IgD-negative memory B cell (primary cell): ENCODE measurements around the gene KLHL29. TPM values are rescaled to one million over a fixed set of nuclear protein-coding genes. Genes with fewer than 3 reads are reported as not detected.
A peak's percentile ranks its signal among the peaks of the same experiment; 100 is the strongest.

Experiments
- H3K27ac Mint-ChIP-seq, 3 donors: one replicate each; pipeline ENCODE4 v1.8.0; 2020 to 2022; ENCODE audit warnings: mild to moderate bottlenecking in 3 of 3, mixed read lengths in 3 of 3, moderate library complexity in 1 of 3
- H3K27me3 Mint-ChIP-seq: one replicate; pipeline ENCODE4 v1.8.0; 2021; ENCODE audit warnings: mixed read lengths
- H3K36me3 Mint-ChIP-seq: one replicate; pipeline ENCODE4 v1.8.0; 2020; ENCODE audit warnings: mild to moderate bottlenecking, mixed read lengths
- H3K4me1 Mint-ChIP-seq, 3 donors: one replicate each; pipeline ENCODE4 v1.8.0; 2020 to 2022; ENCODE audit warnings: mixed read lengths in 3 of 3, mild to moderate bottlenecking in 1 of 3
- H3K4me3 Mint-ChIP-seq, 4 donors: one replicate each; pipeline ENCODE4 v1.8.0; 2020 to 2022; ENCODE audit warnings: mild to moderate bottlenecking in 4 of 4, mixed read lengths in 4 of 4, moderate library complexity in 3 of 4
- H3K9me3 Mint-ChIP-seq, 3 donors: one replicate each; pipeline ENCODE4 v1.8.0; 2020 to 2021; ENCODE audit warnings: mixed read lengths in 3 of 3, mild to moderate bottlenecking in 1 of 3
- polyA plus RNA-seq: library from polyadenylated mRNA; unstranded; fragments of 300-500 nt; fragmentation: Illumina TruSeq; gene quantifications from one replicate; pipeline ENCODE4 v1.2.3, GENCODE V29; 2021

The KLHL29 gene
- polyA plus RNA-seq, 1 donor from 2014 or later = 0.11 TPM

GRCh38 chr2:23359631-23360567 lies 25.1 kb upstream of the KLHL29 start:
- Mint-ChIP-seq H3K36me3 (no peaks in the 10 kb centered on the region), H3K27me3 (peaks cover 12% of the 10 kb centered on the region), H3K4me1 (peaks cover 0 to 2% (median 1%) of the 10 kb centered on the region in 3 donors), H3K27ac (no peak overlapping the region), H3K4me3 (no peak overlapping the region), H3K9me3 (peaks cover 0 to 1% (median 0%) of the 10 kb centered on the region in 3 donors)

GRCh38 chr2:23360571-23361125 lies 24.3 kb upstream of the KLHL29 start:
- H3K4me1 Mint-ChIP-seq = peaks cover 0 to 1% (median 0%) of the 10 kb centered on the region in 3 donors
- peaks cover 0 to 5% (median 1%) of the 10 kb centered on the region in 3 donors for H3K9me3 Mint-ChIP-seq
- no peak overlapping the region for H3K27ac Mint-ChIP-seq
- no peaks in the 10 kb centered on the region for H3K36me3 Mint-ChIP-seq
- peaks cover 12% of the 10 kb centered on the region for H3K27me3 Mint-ChIP-seq
- H3K4me3 Mint-ChIP-seq = no peak overlapping the region

- Mint-ChIP-seq H3K27me3 (peaks cover 12% of the 10 kb centered on the region), H3K27ac (no peak overlapping the region), H3K4me1 (peaks cover 0 to under 1% (median 0%) of the 10 kb centered on the region in 3 donors), H3K9me3 (peaks cover 0 to 5% (median 1%) of the 10 kb centered on the region in 3 donors), H3K4me3 (no peak overlapping the region), H3K36me3 (no peaks in the 10 kb centered on the region)
Observed at GRCh38 chr2:23361152-23361551, 23.8 kb upstream of the KLHL29 start.

GRCh38 chr2:23363268-23363667 lies 21.7 kb upstream of the KLHL29 start:
- no peak overlapping the region for H3K27ac Mint-ChIP-seq
- no peaks in the 10 kb centered on the region for H3K36me3 Mint-ChIP-seq
- H3K4me1 Mint-ChIP-seq = peaks cover 0 to 2% (median 0%) of the 10 kb centered on the region in 3 donors
- peaks cover 14% of the 10 kb centered on the region for H3K27me3 Mint-ChIP-seq
- H3K9me3 Mint-ChIP-seq = peaks cover 0 to 5% (median 1%) of the 10 kb centered on the region in 3 donors
- no peak overlapping the region for H3K4me3 Mint-ChIP-seq

- peaks cover 0 to 5% (median 0%) of the 10 kb centered on the region in 3 donors for H3K9me3 Mint-ChIP-seq
- no peak overlapping the region for H3K4me3 Mint-ChIP-seq
- H3K27ac Mint-ChIP-seq = no peak overlapping the region
- peaks cover 0 to 2% (median 0%) of the 10 kb centered on the region in 3 donors for H3K4me1 Mint-ChIP-seq
- peaks cover 14% of the 10 kb centered on the region for H3K27me3 Mint-ChIP-seq
- H3K36me3 Mint-ChIP-seq = no peaks in the 10 kb centered on the region
Observed at GRCh38 chr2:23363831-23364230, 21.1 kb upstream of the KLHL29 start.

GRCh38 chr2:23366720-23367119 lies 18.3 kb upstream of the KLHL29 start:
- H3K36me3 Mint-ChIP-seq = peaks cover 4% of the 10 kb centered on the region
- no peak overlapping the region for H3K27ac Mint-ChIP-seq
- no peak overlapping the region for H3K4me3 Mint-ChIP-seq
- H3K27me3 Mint-ChIP-seq = peaks cover 16% of the 10 kb centered on the region
- H3K9me3 Mint-ChIP-seq = peaks cover 0 to 5% (median 0%) of the 10 kb centered on the region in 3 donors
- H3K4me1 Mint-ChIP-seq = peaks cover 0 to 2% (median 0%) of the 10 kb centered on the region in 3 donors

GRCh38 chr2:23367760-23368159 lies 17.2 kb upstream of the KLHL29 start:
- peaks cover 0 to 5% (median 0%) of the 10 kb centered on the region in 3 donors for H3K9me3 Mint-ChIP-seq
- peaks cover 11% of the 10 kb centered on the region for H3K27me3 Mint-ChIP-seq
- no peak overlapping the region for H3K27ac Mint-ChIP-seq
- no peak overlapping the region for H3K4me3 Mint-ChIP-seq
- H3K4me1 Mint-ChIP-seq = peaks cover 0 to 2% (median 0%) of the 10 kb centered on the region in 3 donors
- peaks cover 4% of the 10 kb centered on the region for H3K36me3 Mint-ChIP-seq

- Mint-ChIP-seq H3K36me3 (peaks cover 4% of the 10 kb centered on the region), H3K4me1 (peaks cover 0 to 2% (median under 1%) of the 10 kb centered on the region in 3 donors), H3K27ac (peak overlapping the region in 1 of 3 donors; percentile 20), H3K27me3 (peaks cover 2% of the 10 kb centered on the region), H3K9me3 (no peaks in the 10 kb centered on the region), H3K4me3 (no peak overlapping the region)
Observed at GRCh38 chr2:23373666-23374065, 11.3 kb upstream of the KLHL29 start.

GRCh38 chr2:23375448-23375847 lies 9.5 kb upstream of the KLHL29 start:
- H3K4me1 Mint-ChIP-seq = peaks cover 4 to 9% (median 7%) of the 10 kb centered on the region in 3 donors
- no peaks in the 10 kb centered on the region for H3K36me3 Mint-ChIP-seq
- peak overlapping the region in 1 of 3 donors; percentile 28 for H3K27ac Mint-ChIP-seq
- peaks cover under 1% of the 10 kb centered on the region for H3K27me3 Mint-ChIP-seq
- H3K4me3 Mint-ChIP-seq = peak overlapping the region in 1 of 4 donors; percentile 38
- H3K9me3 Mint-ChIP-seq = no peaks in the 10 kb centered on the region

- H3K9me3 Mint-ChIP-seq = no peaks in the 10 kb centered on the region
- peaks cover 11 to 15% (median 13%) of the 10 kb centered on the region in 3 donors for H3K4me1 Mint-ChIP-seq
- no peaks in the 10 kb centered on the region for H3K36me3 Mint-ChIP-seq
- no peak overlapping the region for H3K27ac Mint-ChIP-seq
- no peaks in the 10 kb centered on the region for H3K27me3 Mint-ChIP-seq
- peak overlapping the region in 1 of 4 donors; percentile 65 for H3K4me3 Mint-ChIP-seq
Observed at GRCh38 chr2:23376075-23376474, 8.9 kb upstream of the KLHL29 start.

GRCh38 chr2:23376972-23377371 lies 8.0 kb upstream of the KLHL29 start:
- Mint-ChIP-seq H3K9me3 (no peaks in the 10 kb centered on the region), H3K36me3 (no peaks in the 10 kb centered on the region), H3K27me3 (no peaks in the 10 kb centered on the region), H3K27ac (no peak overlapping the region), H3K4me1 (peaks cover 13 to 20% (median 15%) of the 10 kb centered on the region in 3 donors), H3K4me3 (no peak overlapping the region)

- Mint-ChIP-seq H3K27ac (no peak overlapping the region), H3K9me3 (no peaks in the 10 kb centered on the region), H3K4me1 (peaks cover 13 to 20% (median 15%) of the 10 kb centered on the region in 3 donors), H3K4me3 (no peak overlapping the region), H3K27me3 (no peaks in the 10 kb centered on the region), H3K36me3 (no peaks in the 10 kb centered on the region)
Observed at GRCh38 chr2:23377771-23378170, 7.2 kb upstream of the KLHL29 start.

GRCh38 chr2:23378496-23378895 lies 6.5 kb upstream of the KLHL29 start:
- H3K27ac Mint-ChIP-seq = no peak overlapping the region
- no peaks in the 10 kb centered on the region for H3K27me3 Mint-ChIP-seq
- H3K36me3 Mint-ChIP-seq = no peaks in the 10 kb centered on the region
- H3K4me1 Mint-ChIP-seq = peaks cover 13 to 20% (median 18%) of the 10 kb centered on the region in 3 donors
- no peaks in the 10 kb centered on the region for H3K9me3 Mint-ChIP-seq
- H3K4me3 Mint-ChIP-seq = no peak overlapping the region

- Mint-ChIP-seq H3K27ac (no peak overlapping the region), H3K36me3 (no peaks in the 10 kb centered on the region), H3K4me3 (peak overlapping the region in 1 of 4 donors; percentile 79), H3K4me1 (peaks cover 13 to 21% (median 19%) of the 10 kb centered on the region in 3 donors), H3K9me3 (no peaks in the 10 kb centered on the region), H3K27me3 (no peaks in the 10 kb centered on the region)
Observed at GRCh38 chr2:23379220-23379695, 5.7 kb upstream of the KLHL29 start.

GRCh38 chr2:23380562-23381065 lies 4.4 kb upstream of the KLHL29 start:
- Mint-ChIP-seq H3K27ac (peak overlapping the region; percentile 1 to 94 (median 71)), H3K36me3 (no peaks in the 10 kb centered on the region), H3K9me3 (no peaks in the 10 kb centered on the region), H3K4me1 (peaks cover 13 to 21% (median 21%) of the 10 kb centered on the region in 3 donors), H3K27me3 (no peaks in the 10 kb centered on the region), H3K4me3 (peak overlapping the region; percentile 62 to 95 (median 81))
